Hepatocyte (in vitro differentiated cells): ENCODE data around the gene CLTCL1. TPM values are rescaled to one million over a fixed set of nuclear protein-coding genes. Genes with fewer than 3 reads are reported as not detected.

Experiments used
- DNase-seq: peaks from one replicate; pipeline ENCODE4 v3.0.0-alpha.2; 2016; ENCODE audit warnings: low spot score
- H2AFZ ChIP-seq: fragments of 200-600 bp; sonication (generic); 2 replicates; pipeline ENCODE4 v1.6.0; 2016; ENCODE audit warnings: antibody characterized with exemption, mild to moderate bottlenecking
- H3K27ac ChIP-seq: fragments of 200-600 bp; sonication (generic); 2 replicates; pipeline ENCODE4 v1.5.1; 2016; ENCODE audit warnings: mild to moderate bottlenecking
- H3K27me3 ChIP-seq: fragments of 200-600 bp; sonication (generic); 2 replicates; pipeline ENCODE4 v1.6.1; 2016
- H3K36me3 ChIP-seq: fragments of 200-600 bp; sonication (generic); replicated peaks from 2 replicates; pipeline ENCODE4 v1.5.1; 2016; ENCODE audit warnings: low read depth; ENCODE audit not compliant: insufficient read depth
- H3K4me1 ChIP-seq: fragments of 200-600 bp; sonication (generic); 2 replicates; pipeline ENCODE4 v1.5.1; 2016; ENCODE audit warnings: mild to moderate bottlenecking, moderate library complexity; ENCODE audit not compliant: insufficient read depth
- H3K4me2 ChIP-seq: fragments of 200-600 bp; sonication (generic); 2 replicates; pipeline ENCODE4 v1.6.0; 2016
- H3K4me3 ChIP-seq: fragments of 200-600 bp; sonication (generic); 2 replicates; pipeline ENCODE4 v1.5.1; 2016; ENCODE audit warnings: mild to moderate bottlenecking
- H3K79me2 ChIP-seq: fragments of 200-600 bp; sonication (generic); 2 replicates; pipeline ENCODE4 v1.6.0; 2017; ENCODE audit warnings: mild to moderate bottlenecking
- H3K9me2 ChIP-seq: fragments of 200-600 bp; sonication (generic); replicated peaks from 2 replicates; pipeline ENCODE4 v1.6.0; 2017; ENCODE audit warnings: mild to moderate bottlenecking; ENCODE audit not compliant: insufficient read depth
- H3K9me3 ChIP-seq: fragments of 200-600 bp; sonication (generic); 2 replicates; pipeline ENCODE4 v1.5.1; 2016; ENCODE audit warnings: low read depth, mild to moderate bottlenecking
- H4K20me1 ChIP-seq: fragments of 200-600 bp; sonication (generic); 2 replicates; pipeline ENCODE4 v1.6.0; 2016; ENCODE audit warnings: mild to moderate bottlenecking; ENCODE audit not compliant: insufficient read depth, poor library complexity, severe bottlenecking
- EZH2 ChIP-seq: fragments of 200-600 bp; sonication (generic); IDR thresholded peaks from 2 replicates; pipeline ENCODE4 v1.6.1; 2016; ENCODE audit warnings: antibody characterized with exemption, mild to moderate bottlenecking, borderline replicate concordance
- EZH2phosphoT487 ChIP-seq: fragments of 200-600 bp; sonication (generic); IDR thresholded peaks from one replicate; pipeline ENCODE4 v1.6.1; 2018; ENCODE audit warnings: antibody characterized with exemption, mild to moderate bottlenecking, low read depth, moderate library complexity; ENCODE audit not compliant: unreplicated experiment, severe bottlenecking
- WGBS: methylation state at CpG from one replicate; pipeline ENCODE4 v1.1.6; 2016; ENCODE audit warnings: low lambda C conversion rate; ENCODE audit errors: missing lambda C conversion rate; 5-methylcytosine and 5-hydroxymethylcytosine counted together
- polyA plus RNA-seq: library from polyadenylated mRNA; unstranded; fragments of >200 nt; fragmentation: Nextera tagmentation; extraction: Ambion mirVana; gene quantifications from 2 replicates; pipeline ENCODE4 v1.2.1, GENCODE V29; 2016
- total RNA-seq: library from RNA; depleted of rRNA; stranded (reverse); fragments of >200 nt; gene quantifications from 2 replicates; pipeline ENCODE4 v1.2.3, GENCODE V29; 2014
- TF ChIP-seq, protein P1 (sequence below): fragments of 200-600 bp; sonication (generic); IDR thresholded peaks from 2 replicates; pipeline ENCODE4 v1.5.1; 2016; ENCODE audit warnings: antibody characterized with exemption, mild to moderate bottlenecking; ENCODE audit not compliant: poor library complexity

Gene CLTCL1
- total and polyA plus RNA-seq, 2 experiments from 2014 or later = 2.2 to 3.7 TPM

GRCh38 chr22:19292458-19293230 lies 1.1 kb upstream of the CLTCL1 start:
- no peak for DNase-seq
- no peak for TF ChIP-seq EZH2phosphoT487
- TF ChIP-seq, protein P1, sequence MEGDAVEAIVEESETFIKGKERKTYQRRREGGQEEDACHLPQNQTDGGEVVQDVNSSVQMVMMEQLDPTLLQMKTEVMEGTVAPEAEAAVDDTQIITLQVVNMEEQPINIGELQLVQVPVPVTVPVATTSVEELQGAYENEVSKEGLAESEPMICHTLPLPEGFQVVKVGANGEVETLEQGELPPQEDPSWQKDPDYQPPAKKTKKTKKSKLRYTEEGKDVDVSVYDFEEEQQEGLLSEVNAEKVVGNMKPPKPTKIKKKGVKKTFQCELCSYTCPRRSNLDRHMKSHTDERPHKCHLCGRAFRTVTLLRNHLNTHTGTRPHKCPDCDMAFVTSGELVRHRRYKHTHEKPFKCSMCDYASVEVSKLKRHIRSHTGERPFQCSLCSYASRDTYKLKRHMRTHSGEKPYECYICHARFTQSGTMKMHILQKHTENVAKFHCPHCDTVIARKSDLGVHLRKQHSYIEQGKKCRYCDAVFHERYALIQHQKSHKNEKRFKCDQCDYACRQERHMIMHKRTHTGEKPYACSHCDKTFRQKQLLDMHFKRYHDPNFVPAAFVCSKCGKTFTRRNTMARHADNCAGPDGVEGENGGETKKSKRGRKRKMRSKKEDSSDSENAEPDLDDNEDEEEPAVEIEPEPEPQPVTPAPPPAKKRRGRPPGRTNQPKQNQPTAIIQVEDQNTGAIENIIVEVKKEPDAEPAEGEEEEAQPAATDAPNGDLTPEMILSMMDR = no peak
- TF ChIP-seq EZH2 = no peak
- Histone ChIP-seq H2AFZ (peak overlapping the region; percentile 98), H3K4me1 (peaks cover 11% of the 10 kb centered on the region), H3K27ac (peak overlapping the region; percentile 87), H3K9me3 (no peaks in the 10 kb centered on the region), H3K4me2 (peak overlapping the region; percentile 93), H4K20me1 (no peaks in the 10 kb centered on the region), H3K27me3 (no peaks in the 10 kb centered on the region), H3K36me3 (no peaks in the 10 kb centered on the region), H3K4me3 (peak overlapping the region; percentile 93), H3K79me2 (no peaks in the 10 kb centered on the region), H3K9me2 (no peaks in the 10 kb centered on the region)
- 91% methylated on average over 23 of the region's 23 CpGs for WGBS

GRCh38 chr22:19291218-19291579 lies 320 bp downstream of the CLTCL1 start:
- H3K4me2 ChIP-seq = peak overlapping the region; percentile 94
- WGBS = 0% methylated on average over 22 of the region's 41 CpGs
- no peak for TF ChIP-seq EZH2phosphoT487
- no peak for TF ChIP-seq EZH2
- TF ChIP-seq, protein P1 = no peak
- peak; percentile 63 for DNase-seq
- H4K20me1 ChIP-seq = no peaks in the 10 kb centered on the region
- H3K27me3 ChIP-seq = no peaks in the 10 kb centered on the region
- no peaks in the 10 kb centered on the region for H3K36me3 ChIP-seq
- H2AFZ ChIP-seq = peak overlapping the region; percentile 95
- peaks cover 11% of the 10 kb centered on the region for H3K4me1 ChIP-seq
- H3K79me2 ChIP-seq = no peaks in the 10 kb centered on the region
- peak overlapping the region; percentile 88 for H3K4me3 ChIP-seq
- no peaks in the 10 kb centered on the region for H3K9me2 ChIP-seq
- no peaks in the 10 kb centered on the region for H3K9me3 ChIP-seq
- no peak overlapping the region for H3K27ac ChIP-seq

- Histone ChIP-seq H3K36me3 (no peaks in the 10 kb centered on the region), H3K9me2 (no peaks in the 10 kb centered on the region), H3K9me3 (no peaks in the 10 kb centered on the region), H3K4me1 (peaks cover 11% of the 10 kb centered on the region), H3K27ac (no peak overlapping the region), H3K4me3 (peak overlapping the region; percentile 88), H3K27me3 (no peaks in the 10 kb centered on the region), H4K20me1 (no peaks in the 10 kb centered on the region), H3K79me2 (no peaks in the 10 kb centered on the region), H3K4me2 (peak overlapping the region; percentile 94), H2AFZ (peak overlapping the region; percentile 95)
- 17% methylated on average over 27 of the region's 27 CpGs for WGBS
- DNase-seq = no peak
- TF ChIP-seq EZH2 (no peak), EZH2phosphoT487 (no peak)
- TF ChIP-seq, protein P1 = no peak
Observed at GRCh38 chr22:19290400-19291217, 910 bp downstream of the CLTCL1 start.
